ENCODE data around the gene MAPK10.

DNA sequence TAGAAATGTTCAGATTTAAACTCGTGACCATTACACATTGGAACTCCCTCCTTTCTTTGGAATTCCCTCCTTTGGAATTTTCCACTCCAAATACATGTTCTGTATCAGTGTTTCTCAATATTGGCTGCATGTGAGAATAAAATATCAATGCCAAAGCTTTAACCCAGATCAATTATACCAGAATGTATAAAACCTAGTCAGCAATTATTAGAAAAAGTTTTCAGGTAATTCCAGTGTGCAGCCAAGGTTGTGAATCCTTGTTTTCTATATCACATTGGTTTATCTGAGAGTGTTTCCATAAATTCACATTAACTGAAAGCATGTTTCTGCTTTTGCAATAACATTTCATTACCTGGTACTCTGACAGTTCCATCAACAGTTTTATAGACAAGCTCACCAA, 394.3 kb downstream of the MAPK10 start:
- TF ChIP-seq, protein P1, sequence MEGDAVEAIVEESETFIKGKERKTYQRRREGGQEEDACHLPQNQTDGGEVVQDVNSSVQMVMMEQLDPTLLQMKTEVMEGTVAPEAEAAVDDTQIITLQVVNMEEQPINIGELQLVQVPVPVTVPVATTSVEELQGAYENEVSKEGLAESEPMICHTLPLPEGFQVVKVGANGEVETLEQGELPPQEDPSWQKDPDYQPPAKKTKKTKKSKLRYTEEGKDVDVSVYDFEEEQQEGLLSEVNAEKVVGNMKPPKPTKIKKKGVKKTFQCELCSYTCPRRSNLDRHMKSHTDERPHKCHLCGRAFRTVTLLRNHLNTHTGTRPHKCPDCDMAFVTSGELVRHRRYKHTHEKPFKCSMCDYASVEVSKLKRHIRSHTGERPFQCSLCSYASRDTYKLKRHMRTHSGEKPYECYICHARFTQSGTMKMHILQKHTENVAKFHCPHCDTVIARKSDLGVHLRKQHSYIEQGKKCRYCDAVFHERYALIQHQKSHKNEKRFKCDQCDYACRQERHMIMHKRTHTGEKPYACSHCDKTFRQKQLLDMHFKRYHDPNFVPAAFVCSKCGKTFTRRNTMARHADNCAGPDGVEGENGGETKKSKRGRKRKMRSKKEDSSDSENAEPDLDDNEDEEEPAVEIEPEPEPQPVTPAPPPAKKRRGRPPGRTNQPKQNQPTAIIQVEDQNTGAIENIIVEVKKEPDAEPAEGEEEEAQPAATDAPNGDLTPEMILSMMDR (IDR thresholded peaks at IDR 0.05) = no peak
- no peak for TF ChIP-seq POLR2A (IDR thresholded peaks at IDR 0.05)
